Raji (cell line): ENCODE data around the gene KCND3.

ENCODE experiments used
- POLR2A ChIP-seq: IDR thresholded peaks from 2 replicates; pipeline ENCODE4 v1.6.1; 2011; ENCODE audit warnings: low read depth, low read length, control low read depth; ENCODE audit not compliant: insufficient read depth

Gene KCND3

GRCh38 chr1:111973150-111973790, 16.2 kb downstream of the KCND3 start:
- no peak for TF ChIP-seq POLR2A

- no peak for TF ChIP-seq POLR2A
These were observed 18.1 kb downstream of the KCND3 start for GRCh38 chr1:111971396-111971795.

GRCh38 chr1:111968511-111968910, 21.0 kb downstream of the KCND3 start:
- TF ChIP-seq POLR2A, result no peak

DNA sequence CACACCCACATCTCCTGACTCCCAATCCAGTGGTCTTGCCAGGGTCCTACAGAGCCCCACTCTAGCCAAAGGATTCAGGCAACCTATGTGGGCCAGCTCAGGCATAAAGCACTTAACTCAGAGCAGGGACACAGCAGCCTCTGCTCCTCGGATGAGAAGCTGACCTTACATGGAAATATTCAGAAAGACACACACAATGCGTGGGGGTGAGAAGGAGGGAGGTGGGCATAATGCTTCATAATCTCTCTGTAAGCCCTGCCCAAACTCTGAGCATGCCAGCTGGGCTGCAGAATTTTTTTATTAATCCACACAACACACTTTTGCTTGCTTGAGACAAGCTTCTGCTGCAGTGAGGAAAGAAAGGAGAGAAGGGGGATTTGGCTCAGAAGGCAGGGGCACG, 21.6 kb downstream of the KCND3 start:
- TF ChIP-seq POLR2A, result no peak

- no peak for TF ChIP-seq POLR2A
These were observed 22.3 kb downstream of the KCND3 start for GRCh38 chr1:111967067-111967690.

DNA sequence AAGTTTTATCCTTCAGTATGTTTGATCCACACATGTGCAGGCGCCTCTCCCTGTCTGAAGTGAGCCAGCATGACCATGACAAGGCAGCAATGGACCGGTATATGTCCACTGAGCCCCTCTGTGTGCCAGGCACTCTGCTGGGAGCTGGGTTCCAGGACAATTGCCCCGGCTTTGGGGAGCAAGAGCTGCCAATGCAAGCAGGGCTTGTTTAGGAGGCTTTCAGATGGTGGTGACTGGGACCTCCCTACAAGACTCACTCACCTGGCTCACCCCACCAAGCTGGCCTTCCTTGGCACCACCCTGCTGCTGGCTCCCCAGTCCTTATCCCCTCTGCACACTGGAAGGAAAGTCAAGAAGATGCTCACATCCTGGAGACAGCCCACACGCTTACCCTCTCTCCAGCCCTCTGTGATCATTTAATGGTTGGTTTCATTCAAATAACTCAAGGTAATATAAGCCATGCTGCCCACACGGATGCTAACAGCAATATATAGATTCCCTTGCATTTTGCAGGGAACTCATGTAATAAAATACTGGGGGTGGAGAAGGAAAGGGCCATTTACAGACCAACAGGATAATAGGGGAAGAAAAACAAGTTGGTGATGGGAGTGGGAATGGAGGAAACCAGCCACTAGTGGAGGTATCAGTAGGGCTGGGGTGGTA, 23.6 kb downstream of the KCND3 start:
- TF ChIP-seq POLR2A, result no peak

- TF ChIP-seq POLR2A, result no peak
These were observed 25.3 kb downstream of the KCND3 start for GRCh38 chr1:111963985-111964738.

DNA sequence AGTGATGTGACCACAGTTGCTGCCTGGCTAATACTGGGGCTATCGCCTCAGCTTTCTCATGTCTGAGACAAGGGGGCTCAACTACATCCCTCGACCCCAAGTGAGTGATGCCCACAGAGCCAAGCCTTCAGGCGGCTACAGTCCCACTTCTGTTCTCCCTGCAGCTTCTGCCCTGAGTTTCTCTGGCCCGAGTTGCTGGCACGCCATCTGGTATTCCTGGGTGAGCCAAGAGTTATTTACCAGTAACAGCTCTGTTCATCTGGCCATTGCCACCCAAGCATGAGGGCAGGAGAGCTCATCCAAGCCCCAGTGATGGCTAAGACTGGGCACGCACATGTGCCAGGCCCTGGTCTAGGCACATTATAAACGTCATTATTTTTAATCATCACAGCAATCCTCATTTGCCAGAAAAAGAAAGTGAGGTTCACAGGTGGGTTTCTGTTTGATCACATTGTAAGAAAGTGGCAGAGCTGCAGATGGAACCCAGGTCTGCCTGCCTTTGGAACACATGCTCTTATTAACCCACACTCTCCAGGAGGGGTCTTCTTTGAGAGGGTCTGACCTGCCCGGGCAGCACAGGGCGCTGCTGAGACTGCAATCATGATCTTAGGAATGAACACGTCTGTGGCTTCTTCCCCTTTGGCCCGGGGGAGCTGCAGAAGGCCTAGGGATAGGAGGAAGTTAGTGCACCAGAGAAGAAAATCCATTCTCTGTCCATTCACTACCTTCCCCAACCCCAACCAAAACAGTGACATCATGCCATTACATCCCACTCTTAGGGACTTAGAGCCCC, 27.5 kb downstream of the KCND3 start:
- no peak for TF ChIP-seq POLR2A

GRCh38 chr1:111961016-111961415, 28.5 kb downstream of the KCND3 start:
- no peak for TF ChIP-seq POLR2A

GRCh38 chr1:111959436-111959835, 30.0 kb downstream of the KCND3 start:
- no peak for TF ChIP-seq POLR2A

GRCh38 chr1:111958851-111959250, 30.6 kb downstream of the KCND3 start:
- no peak for TF ChIP-seq POLR2A

DNA sequence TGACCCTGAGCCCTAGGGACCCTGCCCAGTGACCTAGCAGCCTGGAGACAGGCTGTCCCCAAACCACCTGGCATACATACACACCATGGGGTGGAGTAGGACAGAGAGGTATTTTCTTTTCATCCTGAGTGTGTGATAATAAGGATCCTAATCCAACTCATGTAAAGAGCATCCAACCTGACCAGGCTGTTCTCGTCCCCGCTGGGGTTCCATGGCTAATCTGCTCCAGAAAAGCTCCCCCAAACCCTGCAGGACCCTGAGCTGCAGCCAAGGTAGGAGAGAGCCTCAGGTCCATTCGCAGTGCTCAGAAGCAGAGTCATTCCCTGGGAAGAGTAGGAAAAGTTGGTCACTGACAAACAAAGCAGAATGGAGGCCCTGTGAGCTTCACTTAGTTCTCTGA, 31.4 kb downstream of the KCND3 start:
- TF ChIP-seq POLR2A, result no peak

DNA sequence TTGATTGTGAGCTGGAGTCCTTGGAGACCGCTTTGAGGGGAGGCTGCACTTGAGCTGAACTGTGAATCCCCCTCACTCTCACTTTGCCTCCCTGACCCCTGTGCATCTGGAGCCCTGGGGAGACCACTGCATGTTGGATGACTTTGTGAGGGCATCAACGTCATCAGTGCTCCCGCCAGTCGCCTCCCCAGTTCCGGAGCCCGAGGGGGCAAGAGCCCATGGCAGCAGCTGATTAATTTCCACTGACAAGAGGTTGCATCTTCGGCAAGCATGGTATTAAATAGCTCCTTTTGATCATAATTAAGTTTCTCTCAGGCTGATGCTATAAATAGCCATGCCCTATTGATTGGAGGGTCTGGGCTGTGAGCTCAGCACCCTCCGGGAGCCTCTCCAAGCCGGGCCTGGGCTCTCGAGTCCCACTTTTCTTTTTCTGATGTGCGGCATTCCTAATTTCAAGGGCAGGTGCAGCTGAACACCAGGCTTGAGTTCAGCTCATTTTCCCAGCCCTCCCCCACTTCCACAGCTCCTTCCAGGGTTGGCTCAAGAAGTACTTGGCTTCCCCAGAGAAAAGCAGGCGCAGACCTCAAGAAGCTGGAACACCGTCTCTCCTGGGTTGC, 33.2 kb downstream of the KCND3 start:
- TF ChIP-seq POLR2A, result no peak

- TF ChIP-seq POLR2A, result no peak
These were observed 33.7 kb downstream of the KCND3 start for GRCh38 chr1:111955755-111956154.

DNA sequence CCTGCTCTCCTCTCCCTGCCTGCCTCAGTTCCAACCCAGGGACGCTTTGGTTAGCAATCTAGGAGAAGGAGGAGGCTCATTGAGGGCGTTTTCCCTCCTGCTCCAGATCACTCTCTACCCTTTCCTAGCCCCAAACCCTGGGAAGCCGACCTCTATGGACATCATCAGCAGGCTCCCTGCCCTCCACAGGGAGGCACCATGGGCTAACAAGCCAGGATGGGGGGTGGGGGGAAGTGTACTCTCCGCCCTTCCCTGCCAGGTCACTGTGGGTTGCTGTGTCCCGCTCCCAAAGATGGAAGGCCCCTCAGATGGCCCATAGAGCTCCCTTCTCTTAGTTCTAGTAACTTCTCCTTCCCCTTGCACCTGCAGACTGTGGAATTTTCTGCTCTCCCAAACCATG, 35.7 kb downstream of the KCND3 start:
- TF ChIP-seq POLR2A, result no peak

GRCh38 chr1:111952125-111952657, 37.3 kb downstream of the KCND3 start:
- TF ChIP-seq POLR2A, result no peak
